ENCODE measurements around the gene TEX264.
A peak's percentile ranks its signal among the peaks of the same experiment; 100 is the strongest.

TEX264 gene

GRCh38 chr3:51673181-51673801 lies 2.2 kb downstream of the TEX264 start:
- Histone ChIP-seq H3K36me3 (ENCODE audit: control insufficient read depth in 2 of 2, insufficient read depth in 1 of 2, low read length in 2 of 2) (peaks cover 0 to 45% of the 10 kb centered on the region in 2 experiments; a peak in 1 of 3 replicates), H3K9me3 (ENCODE audit: control insufficient read depth, insufficient read depth, low read depth, low read length) (no peaks in the 10 kb centered on the region), H3K4me1 (ENCODE audit: control insufficient read depth, insufficient read depth, low read length) (no peaks in the 10 kb centered on the region), H3K4me3 (ENCODE audit: low read depth, low read length) (no peak overlapping the region), H3K27ac (ENCODE audit: extremely low read depth, low read depth, low read length) (no peak overlapping the region)
- TF ChIP-seq ZNF600 (tag by site-specific recombination; IDR thresholded peaks at IDR 0.05) = 0 out of 2 replicates have a peak, but pooled peaks have one; percentile 28
- no peak for TF ChIP-seq ZNF133 (tag by site-specific recombination; IDR thresholded peaks at IDR 0.05)
- POLR2A ChIA-PET = no interaction called here
- CTCF ChIA-PET = interaction anchor here (0.7 to 4.1 kb wide), 6 partner anchors 8 to 1057 kb away, joined by 3 to 21 read pairs (median 4); partner anchors contain the start of gene MAPKAPK3

- Histone ChIP-seq H3K4me3 (ENCODE audit: low read depth, low read length) (no peak overlapping the region), H3K4me1 (ENCODE audit: control insufficient read depth, insufficient read depth, low read length) (no peaks in the 10 kb centered on the region), H3K36me3 (ENCODE audit: control insufficient read depth in 2 of 2, insufficient read depth in 1 of 2, low read length in 2 of 2) (peaks cover 0 to 52% of the 10 kb centered on the region in 2 experiments; a peak in 1 of 3 replicates), H3K9me3 (ENCODE audit: control insufficient read depth, insufficient read depth, low read depth, low read length) (no peaks in the 10 kb centered on the region), H3K27ac (ENCODE audit: extremely low read depth, low read depth, low read length) (no peak overlapping the region)
- CTCF ChIA-PET = interaction anchor here (0.7 to 4.1 kb wide), 5 partner anchors 8 to 1057 kb away, joined by 3 to 21 read pairs (median 3); partner anchors contain the start of gene MAPKAPK3
- POLR2A ChIA-PET = no interaction called here
- TF ChIP-seq ZNF398 (tag by site-specific recombination; IDR thresholded peaks at IDR 0.05) (no peak), ZNF350 (tag by site-specific recombination; IDR thresholded peaks at IDR 0.05) (no peak), ZNF362 (tag by site-specific recombination; IDR thresholded peaks at IDR 0.05) (no peak), ZNF626 (tag by site-specific recombination; IDR thresholded peaks at IDR 0.05) (no peak), ZBTB1 (tag by site-specific recombination; IDR thresholded peaks at IDR 0.05) (no peak), ATF2 (tag by site-specific recombination; IDR thresholded peaks at IDR 0.05; ENCODE audit: low read depth) (no peak), ZNF596 (tag by site-specific recombination; IDR thresholded peaks at IDR 0.05) (no peak), ZNF449 (tag by site-specific recombination; IDR thresholded peaks at IDR 0.05) (no peak), ZBTB49 (tag by site-specific recombination; IDR thresholded peaks at IDR 0.05; ENCODE audit: low read depth) (no peak), GLIS1 (tag by site-specific recombination; IDR thresholded peaks at IDR 0.05) (no peak), REST (tag by site-specific recombination; IDR thresholded peaks at IDR 0.05) (no peak), ZBTB21 (tag by site-specific recombination; IDR thresholded peaks at IDR 0.05) (no peak), TSHZ1 (tag by site-specific recombination; IDR thresholded peaks at IDR 0.05; ENCODE audit: borderline replicate concordance) (no peak)
Observed at GRCh38 chr3:51673802-51674654, 3.0 kb downstream of the TEX264 start.
